Cortex of kidney (tissue), 1 donor: Measurements from ENCODE around the gene NFKBIE.

Experiments
- DNase-seq: peaks from one replicate; lab custom pipeline; 2025; lab: John Stamatoyannopoulos, UW

Gene NFKBIE

GRCh38 chr6:44297063-44298038, 32.0 kb upstream of the NFKBIE start:
- no peak for DNase-seq

- no peak for DNase-seq
These were observed 29.8 kb upstream of the NFKBIE start for GRCh38 chr6:44294832-44295791.

GRCh38 chr6:44292661-44293365, 27.5 kb upstream of the NFKBIE start:
- DNase-seq: no peak

- no peak for DNase-seq
These were observed 26.5 kb upstream of the NFKBIE start for GRCh38 chr6:44291841-44292240.

- DNase-seq: no peak
These were observed 24.4 kb upstream of the NFKBIE start for GRCh38 chr6:44289726-44290260.

- no peak for DNase-seq
These were observed 21.4 kb upstream of the NFKBIE start for GRCh38 chr6:44286747-44287146.

GRCh38 chr6:44286285-44286565, 20.9 kb upstream of the NFKBIE start:
- DNase-seq: no peak

GRCh38 chr6:44285552-44286284, 20.4 kb upstream of the NFKBIE start:
- no peak for DNase-seq

- DNase-seq: no peak
These were observed 19.5 kb upstream of the NFKBIE start for GRCh38 chr6:44284867-44285266.

- no peak for DNase-seq
These were observed 18.8 kb upstream of the NFKBIE start for GRCh38 chr6:44284121-44284520.

GRCh38 chr6:44278774-44279697, 13.7 kb upstream of the NFKBIE start:
- no peak for DNase-seq

GRCh38 chr6:44278315-44278714, 13.0 kb upstream of the NFKBIE start:
- DNase-seq: no peak

GRCh38 chr6:44277763-44278162, 12.4 kb upstream of the NFKBIE start:
- DNase-seq: no peak

GRCh38 chr6:44276667-44277640, 11.6 kb upstream of the NFKBIE start:
- DNase-seq: no peak

- no peak for DNase-seq
These were observed 10.6 kb upstream of the NFKBIE start for GRCh38 chr6:44275749-44276648.

GRCh38 chr6:44275271-44275748, 10.0 kb upstream of the NFKBIE start:
- DNase-seq: no peak

GRCh38 chr6:44273617-44274016, 8.3 kb upstream of the NFKBIE start:
- no peak for DNase-seq
